Neural crest cell (in vitro differentiated cells): ENCODE data around the gene SMAD3. TPM values are rescaled to one million over a fixed set of nuclear protein-coding genes. Genes with fewer than 3 reads are reported as not detected.

Experiments
- DNase-seq: peaks from one replicate; pipeline ENCODE4 v3.0.0; 2021; ENCODE audit warnings: low read depth, mixed read lengths, low spot score
- H3K27ac Mint-ChIP-seq: one replicate; pipeline ENCODE4 v1.8.0; 2021; ENCODE audit warnings: mild to moderate bottlenecking, mixed read lengths; ENCODE audit not compliant: unreplicated experiment
- H3K27me3 Mint-ChIP-seq: 2 replicates; pipeline ENCODE4 v1.8.0; 2021; ENCODE audit warnings: low read depth, mild to moderate bottlenecking, mixed read lengths
- H3K36me3 Mint-ChIP-seq: 2 replicates; pipeline ENCODE4 v1.8.0; 2021; ENCODE audit warnings: low read depth, mild to moderate bottlenecking, mixed read lengths
- H3K4me1 Mint-ChIP-seq: 2 replicates; pipeline ENCODE4 v1.8.0; 2021; ENCODE audit warnings: mixed read lengths
- H3K4me3 Mint-ChIP-seq: one replicate; pipeline ENCODE4 v1.8.0; 2021; ENCODE audit warnings: mild to moderate bottlenecking, mixed read lengths
- H3K9me3 Mint-ChIP-seq: 2 replicates; pipeline ENCODE4 v1.8.0; 2021; ENCODE audit warnings: mixed read lengths
- CTCF ChIP-seq: fragments of 200-600 bp; sonication (generic); conservative IDR thresholded peaks from 2 replicates; pipeline ENCODE4 v1.5.0; 2021; ENCODE audit warnings: antibody characterized with exemption, mild to moderate bottlenecking
- total RNA-seq: library from RNA; stranded (reverse); gene quantifications from 2 replicates; pipeline ENCODE4 v1.2.1, GENCODE V29; 2021

Gene SMAD3
- total RNA-seq, 1 donor from 2014 or later, result 39.5 TPM

GRCh38 chr15:67100124-67100791 lies 34.9 kb downstream of the SMAD3 start:
- Mint-ChIP-seq H3K27me3 (no peaks in the 10 kb centered on the region), H3K4me1 (peaks cover 33% of the 10 kb centered on the region), H3K27ac (no peak overlapping the region), H3K4me3 (no peak overlapping the region), H3K36me3 (peaks cover 4% of the 10 kb centered on the region), H3K9me3 (no peaks in the 10 kb centered on the region)
- no peak for TF ChIP-seq CTCF
- DNase-seq, result no peak

GRCh38 chr15:67100801-67101581 lies 35.6 kb downstream of the SMAD3 start:
- H3K4me1 Mint-ChIP-seq, result peaks cover 40% of the 10 kb centered on the region
- no peak overlapping the region for H3K27ac Mint-ChIP-seq
- no peak for DNase-seq
- no peaks in the 10 kb centered on the region for H3K9me3 Mint-ChIP-seq
- H3K27me3 Mint-ChIP-seq, result no peaks in the 10 kb centered on the region
- no peak overlapping the region for H3K4me3 Mint-ChIP-seq
- H3K36me3 Mint-ChIP-seq, result peaks cover 4% of the 10 kb centered on the region
- no peak for TF ChIP-seq CTCF

GRCh38 chr15:67101911-67102598 lies 36.7 kb downstream of the SMAD3 start:
- Mint-ChIP-seq H3K36me3 (peaks cover 1% of the 10 kb centered on the region), H3K27me3 (no peaks in the 10 kb centered on the region), H3K9me3 (no peaks in the 10 kb centered on the region), H3K4me1 (peaks cover 47% of the 10 kb centered on the region), H3K27ac (no peak overlapping the region), H3K4me3 (no peak overlapping the region)
- no peak for DNase-seq
- TF ChIP-seq CTCF, result no peak

GRCh38 chr15:67102599-67102929 lies 37.2 kb downstream of the SMAD3 start:
- no peaks in the 10 kb centered on the region for H3K36me3 Mint-ChIP-seq
- no peaks in the 10 kb centered on the region for H3K27me3 Mint-ChIP-seq
- DNase-seq, result no peak
- TF ChIP-seq CTCF, result no peak
- H3K4me1 Mint-ChIP-seq, result peaks cover 44% of the 10 kb centered on the region
- no peak overlapping the region for H3K4me3 Mint-ChIP-seq
- no peaks in the 10 kb centered on the region for H3K9me3 Mint-ChIP-seq
- no peak overlapping the region for H3K27ac Mint-ChIP-seq

GRCh38 chr15:67103021-67103420 lies 37.6 kb downstream of the SMAD3 start:
- no peaks in the 10 kb centered on the region for H3K27me3 Mint-ChIP-seq
- TF ChIP-seq CTCF, result no peak
- peaks cover 42% of the 10 kb centered on the region for H3K4me1 Mint-ChIP-seq
- H3K27ac Mint-ChIP-seq, result no peak overlapping the region
- no peak for DNase-seq
- H3K36me3 Mint-ChIP-seq, result no peaks in the 10 kb centered on the region
- no peaks in the 10 kb centered on the region for H3K9me3 Mint-ChIP-seq
- H3K4me3 Mint-ChIP-seq, result no peak overlapping the region
